ENCODE measurements around the gene ZNF17. TPM values are rescaled to one million over a fixed set of nuclear protein-coding genes. Genes with fewer than 3 reads are reported as not detected.
A peak's percentile ranks its signal among the peaks of the same experiment; 100 is the strongest.

ZNF17 gene
- total and polyA plus RNA-seq, 3 donors from 2014 or later = 7.4 to 25.5 (median 19.8) TPM

DNA sequence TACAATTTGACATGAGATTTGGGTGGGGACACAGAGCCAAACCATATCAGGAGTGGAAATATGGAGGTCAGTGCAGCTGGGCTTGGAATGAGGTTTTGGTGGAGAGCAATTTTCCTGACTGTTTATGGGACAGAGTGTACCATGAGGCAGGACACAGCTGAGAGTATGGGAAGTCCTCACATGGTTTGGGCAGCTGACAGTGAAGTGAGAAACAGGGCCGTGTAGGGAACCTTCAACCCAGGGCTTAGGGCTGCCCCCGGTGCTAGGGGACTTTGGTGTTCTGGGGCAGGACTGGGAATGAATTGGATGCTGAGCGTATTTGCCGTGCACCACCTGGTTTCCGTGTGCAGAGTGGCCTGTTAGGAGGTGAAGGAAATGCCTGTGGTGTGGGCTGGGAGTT, 15.3 kb upstream of the ZNF17 start:
- H3K27ac ChIP-seq = no peak overlapping the region
- H3K4me3 ChIP-seq = no peak overlapping the region
- no peaks in the 10 kb centered on the region for H3K9me3 ChIP-seq
- no peaks in the 10 kb centered on the region for H3K36me3 ChIP-seq (ENCODE audit: low read depth, missing control alignments)
- intact Hi-C loops (cut with DNase I; ENCODE audit: low total_unique reads) = no loop called here
- H3K27me3 ChIP-seq = no peaks in the 10 kb centered on the region
- no peak for TF ChIP-seq POLR2A (IDR thresholded peaks at IDR 0.05)
- TF ChIP-seq, protein P1, sequence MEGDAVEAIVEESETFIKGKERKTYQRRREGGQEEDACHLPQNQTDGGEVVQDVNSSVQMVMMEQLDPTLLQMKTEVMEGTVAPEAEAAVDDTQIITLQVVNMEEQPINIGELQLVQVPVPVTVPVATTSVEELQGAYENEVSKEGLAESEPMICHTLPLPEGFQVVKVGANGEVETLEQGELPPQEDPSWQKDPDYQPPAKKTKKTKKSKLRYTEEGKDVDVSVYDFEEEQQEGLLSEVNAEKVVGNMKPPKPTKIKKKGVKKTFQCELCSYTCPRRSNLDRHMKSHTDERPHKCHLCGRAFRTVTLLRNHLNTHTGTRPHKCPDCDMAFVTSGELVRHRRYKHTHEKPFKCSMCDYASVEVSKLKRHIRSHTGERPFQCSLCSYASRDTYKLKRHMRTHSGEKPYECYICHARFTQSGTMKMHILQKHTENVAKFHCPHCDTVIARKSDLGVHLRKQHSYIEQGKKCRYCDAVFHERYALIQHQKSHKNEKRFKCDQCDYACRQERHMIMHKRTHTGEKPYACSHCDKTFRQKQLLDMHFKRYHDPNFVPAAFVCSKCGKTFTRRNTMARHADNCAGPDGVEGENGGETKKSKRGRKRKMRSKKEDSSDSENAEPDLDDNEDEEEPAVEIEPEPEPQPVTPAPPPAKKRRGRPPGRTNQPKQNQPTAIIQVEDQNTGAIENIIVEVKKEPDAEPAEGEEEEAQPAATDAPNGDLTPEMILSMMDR (IDR thresholded peaks at IDR 0.05) = no peak
- DNase-seq = no peak
- WGBS, 2 donors = 83 to 87% methylated on average over 5 of the region's 5 CpGs
- H3K4me1 ChIP-seq = no peaks in the 10 kb centered on the region

DNA sequence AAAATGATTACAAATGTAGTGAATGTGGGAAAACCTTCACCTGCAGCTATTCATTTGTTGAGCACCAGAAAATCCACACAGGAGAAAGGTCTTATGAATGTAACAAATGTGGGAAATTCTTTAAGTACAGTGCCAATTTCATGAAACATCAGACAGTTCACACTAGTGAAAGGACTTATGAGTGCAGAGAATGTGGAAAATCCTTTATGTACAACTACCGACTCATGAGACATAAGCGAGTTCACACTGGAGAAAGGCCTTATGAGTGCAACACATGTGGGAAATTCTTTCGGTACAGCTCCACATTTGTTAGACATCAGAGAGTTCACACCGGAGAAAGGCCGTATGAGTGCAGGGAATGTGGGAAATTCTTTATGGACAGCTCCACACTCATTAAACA, 12.1 kb upstream of the ZNF17 start:
- 98 to 99% methylated on average over 5 of the region's 5 CpGs for WGBS, 2 donors
- H3K9me3 ChIP-seq = no peaks in the 10 kb centered on the region
- H3K4me1 ChIP-seq = no peaks in the 10 kb centered on the region
- no peak for DNase-seq
- intact Hi-C loops (cut with DNase I; ENCODE audit: low total_unique reads) = no loop called here
- no peak overlapping the region for H3K4me3 ChIP-seq
- H3K27ac ChIP-seq = no peak overlapping the region
- no peaks in the 10 kb centered on the region for H3K27me3 ChIP-seq
- TF ChIP-seq POLR2A (IDR thresholded peaks at IDR 0.05) = no peak
- TF ChIP-seq, protein P1 (IDR thresholded peaks at IDR 0.05) = no peak
- no peaks in the 10 kb centered on the region for H3K36me3 ChIP-seq (ENCODE audit: low read depth, missing control alignments)

DNA sequence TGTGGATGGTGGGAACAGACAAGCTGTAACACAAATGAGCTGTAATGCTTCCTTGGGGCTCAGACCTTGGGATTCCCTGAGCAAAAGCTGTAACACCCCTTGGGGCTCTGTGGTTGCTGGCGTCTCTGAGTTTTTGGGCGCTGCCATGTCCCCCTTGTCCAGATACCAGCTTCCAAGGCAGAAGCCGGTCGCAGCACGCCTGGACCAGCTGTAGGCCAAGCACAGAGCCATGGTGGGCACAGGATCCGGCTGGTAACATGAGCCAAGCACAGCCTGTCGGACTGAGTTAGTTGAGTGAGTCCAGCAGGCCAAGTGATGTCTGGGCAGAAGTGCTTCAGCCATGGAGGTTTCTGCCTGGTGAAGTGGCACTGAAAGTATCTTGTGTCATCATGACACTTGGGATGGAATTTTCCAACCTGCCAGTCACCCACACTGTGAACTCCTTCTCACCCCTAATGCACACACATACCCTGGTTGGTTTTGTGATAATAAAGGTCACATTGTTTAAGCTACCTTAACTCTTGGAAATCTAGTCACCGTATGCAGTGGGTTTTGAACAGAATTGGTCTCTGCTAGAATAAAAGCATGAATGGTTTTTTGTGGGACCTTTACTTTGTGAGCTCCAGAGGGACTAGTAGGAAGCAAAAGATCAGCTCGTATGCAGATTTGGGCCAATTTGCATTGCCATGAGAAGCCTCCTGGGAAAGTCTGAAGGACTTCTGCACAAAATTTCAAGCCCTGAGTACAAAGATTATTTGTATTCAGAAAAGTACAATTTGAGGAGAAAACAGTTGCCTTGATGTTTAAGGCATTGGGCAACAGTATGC, 7.0 kb upstream of the ZNF17 start:
- 85 to 86% methylated on average over 4 to 9 of the region's 9 CpGs for WGBS, 2 donors
- no peak overlapping the region for H3K4me3 ChIP-seq
- H3K9me3 ChIP-seq = no peaks in the 10 kb centered on the region
- no peak overlapping the region for H3K27ac ChIP-seq
- H3K27me3 ChIP-seq = no peaks in the 10 kb centered on the region
- no peaks in the 10 kb centered on the region for H3K36me3 ChIP-seq (ENCODE audit: low read depth, missing control alignments)
- TF ChIP-seq, protein P1 (IDR thresholded peaks at IDR 0.05) = no peak
- no peak for TF ChIP-seq POLR2A (IDR thresholded peaks at IDR 0.05)
- intact Hi-C loops (cut with DNase I; ENCODE audit: low total_unique reads) = no loop called here
- DNase-seq = no peak
- no peaks in the 10 kb centered on the region for H3K4me1 ChIP-seq

DNA sequence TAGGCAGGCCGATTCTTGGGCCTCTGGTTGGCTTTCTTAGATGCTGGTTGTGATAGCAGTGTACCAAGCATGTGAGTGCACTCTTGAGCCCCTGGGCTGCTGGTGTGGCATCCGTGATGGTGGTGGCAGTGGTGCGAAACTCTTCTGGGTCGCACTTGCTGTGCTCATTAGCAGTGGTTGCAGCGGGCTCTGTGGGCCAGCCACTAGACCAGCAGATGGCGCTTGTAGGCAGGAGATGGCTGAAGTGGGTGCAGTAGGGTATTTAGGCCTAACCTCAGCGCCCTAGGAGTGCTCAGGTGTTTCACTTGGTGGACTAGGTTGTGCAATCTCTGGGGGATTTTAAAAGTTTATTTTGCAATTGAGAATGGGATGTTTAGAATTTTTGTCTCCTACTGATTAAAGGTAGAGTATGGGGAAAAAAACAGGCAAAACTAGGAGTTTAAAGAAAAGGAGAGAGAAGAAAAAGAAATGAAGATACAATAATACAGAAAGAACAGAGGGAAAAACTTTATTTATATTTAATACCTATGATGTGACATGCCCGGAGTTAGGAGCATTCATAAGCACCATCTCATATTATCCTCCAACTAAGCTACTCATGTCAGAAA, 4.3 kb upstream of the ZNF17 start:
- peak; percentile 78 for DNase-seq
- Histone ChIP-seq H3K36me3 (ENCODE audit: low read depth, missing control alignments) (no peaks in the 10 kb centered on the region), H3K4me3 (no peak overlapping the region), H3K27ac (no peak overlapping the region), H3K9me3 (no peaks in the 10 kb centered on the region), H3K27me3 (no peaks in the 10 kb centered on the region), H3K4me1 (peaks cover 1% of the 10 kb centered on the region)
- 34 to 39% methylated on average over 5 to 8 of the region's 8 CpGs for WGBS, 2 donors
- no peak for TF ChIP-seq POLR2A (IDR thresholded peaks at IDR 0.05)
- TF ChIP-seq, protein P1 (IDR thresholded peaks at IDR 0.05) = peak in 1 of 3 experiments; percentile 51
- intact Hi-C loops (cut with DNase I; ENCODE audit: low total_unique reads) = no loop called here

Measured in testis (tissue), 3 donors.